Astrocyte of the spinal cord (primary cell): ENCODE results near the gene PDZD2.

Source experiments
- DNase-seq: peaks from one replicate; pipeline ENCODE4 v3.0.0; 2011; ENCODE audit warnings: low read depth, low spot score
- H3K4me3 ChIP-seq: 2 replicates; pipeline ENCODE4 v1.5.1; 2011; ENCODE audit warnings: low read depth, mild to moderate bottlenecking, low read length, moderate library complexity
- in situ Hi-C: cut with HindIII; loops from 2 replicates; pipeline ENCODE4 v1.10.0; 2017; ENCODE audit warnings: low sequenced_read_pairs
- TF ChIP-seq, protein P1 (sequence below): IDR thresholded peaks from 2 replicates; pipeline ENCODE4 v1.5.1; 2012; ENCODE audit warnings: low read depth, mild to moderate bottlenecking, low read length, inconsistent platforms

The PDZD2 gene

DNA sequence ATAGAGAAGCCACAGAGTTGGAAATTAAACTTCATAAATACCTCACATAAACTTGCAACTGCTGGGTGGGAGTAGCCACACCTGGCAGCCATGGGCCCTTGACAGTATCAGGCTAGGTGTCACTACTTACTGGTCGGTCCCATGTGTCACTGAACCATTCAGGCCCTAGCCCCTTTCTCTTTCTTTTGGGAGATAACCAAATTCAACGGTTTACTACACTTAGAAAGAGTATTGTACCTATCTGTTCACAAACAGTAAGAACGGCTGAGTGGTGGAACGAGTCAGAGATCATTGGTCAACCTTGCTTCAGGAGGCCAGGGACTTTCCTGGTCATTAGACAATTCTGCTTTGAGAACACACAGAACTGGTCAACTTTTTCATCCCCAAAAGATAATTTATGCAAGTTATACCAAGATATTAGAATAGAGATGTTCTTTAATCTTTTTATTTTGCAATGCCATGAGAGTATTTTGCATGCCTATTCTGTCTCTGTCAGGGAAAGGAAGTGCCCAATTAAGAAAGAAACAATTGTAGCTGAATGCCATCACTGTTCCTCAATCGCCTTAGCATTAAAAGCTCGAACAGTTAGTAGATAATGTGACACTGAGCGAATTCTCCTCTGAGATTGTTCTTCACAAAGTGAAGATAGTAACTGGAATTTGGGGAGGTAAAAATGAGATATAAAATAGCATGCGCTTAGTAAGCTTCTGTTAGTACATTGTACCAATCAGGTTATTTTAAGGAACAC lies 484.3 kb downstream of the PDZD2 start:
- TF ChIP-seq, protein P1, sequence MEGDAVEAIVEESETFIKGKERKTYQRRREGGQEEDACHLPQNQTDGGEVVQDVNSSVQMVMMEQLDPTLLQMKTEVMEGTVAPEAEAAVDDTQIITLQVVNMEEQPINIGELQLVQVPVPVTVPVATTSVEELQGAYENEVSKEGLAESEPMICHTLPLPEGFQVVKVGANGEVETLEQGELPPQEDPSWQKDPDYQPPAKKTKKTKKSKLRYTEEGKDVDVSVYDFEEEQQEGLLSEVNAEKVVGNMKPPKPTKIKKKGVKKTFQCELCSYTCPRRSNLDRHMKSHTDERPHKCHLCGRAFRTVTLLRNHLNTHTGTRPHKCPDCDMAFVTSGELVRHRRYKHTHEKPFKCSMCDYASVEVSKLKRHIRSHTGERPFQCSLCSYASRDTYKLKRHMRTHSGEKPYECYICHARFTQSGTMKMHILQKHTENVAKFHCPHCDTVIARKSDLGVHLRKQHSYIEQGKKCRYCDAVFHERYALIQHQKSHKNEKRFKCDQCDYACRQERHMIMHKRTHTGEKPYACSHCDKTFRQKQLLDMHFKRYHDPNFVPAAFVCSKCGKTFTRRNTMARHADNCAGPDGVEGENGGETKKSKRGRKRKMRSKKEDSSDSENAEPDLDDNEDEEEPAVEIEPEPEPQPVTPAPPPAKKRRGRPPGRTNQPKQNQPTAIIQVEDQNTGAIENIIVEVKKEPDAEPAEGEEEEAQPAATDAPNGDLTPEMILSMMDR: no peak
- in situ Hi-C loops: no loop called here
- no peak overlapping the region for H3K4me3 ChIP-seq
- DNase-seq: no peak

DNA sequence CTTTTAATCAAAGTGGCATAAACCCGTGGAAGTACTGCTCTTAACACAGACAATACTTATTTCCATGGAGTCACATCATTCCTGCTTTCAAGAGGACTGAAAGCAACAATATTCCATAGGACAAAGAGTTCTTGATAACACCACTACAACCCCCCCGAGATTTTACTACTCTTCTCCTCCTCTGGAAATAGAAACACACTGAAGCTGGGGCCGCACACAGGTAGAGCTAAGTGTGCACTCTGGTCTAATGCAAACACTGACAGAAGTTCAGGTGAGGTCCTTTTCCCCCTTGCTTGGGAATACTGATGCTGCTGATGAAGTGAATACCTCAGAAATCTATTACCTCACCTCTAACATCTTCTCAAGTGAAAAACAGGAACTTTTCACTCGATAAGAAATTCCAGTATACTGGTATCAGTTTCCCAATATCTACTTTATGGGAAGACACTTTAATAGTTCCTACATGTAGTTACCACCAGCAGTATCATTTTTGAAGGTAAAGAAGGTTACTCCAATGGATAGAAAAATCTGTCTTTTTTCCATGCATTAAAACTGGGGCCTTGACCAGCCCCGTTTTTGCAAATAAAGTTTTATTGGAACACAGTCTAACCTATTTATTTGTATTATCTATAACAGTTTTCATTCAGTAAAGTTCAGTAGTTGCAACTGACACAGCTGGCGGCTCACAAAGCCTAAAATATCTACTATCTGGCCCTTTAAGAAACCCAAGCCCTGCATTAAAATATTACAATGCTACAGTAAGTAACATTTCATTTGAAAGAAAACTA lies 485.2 kb downstream of the PDZD2 start:
- in situ Hi-C loops: no loop called here
- TF ChIP-seq, protein P1: no peak
- no peak for DNase-seq

GRCh38 chr5:32126691-32127090 lies 487.8 kb downstream of the PDZD2 start:
- in situ Hi-C loops: no loop called here
- no peak overlapping the region for H3K4me3 ChIP-seq
- DNase-seq: peak; percentile 39
- TF ChIP-seq, protein P1: no peak

More for the DNA sequence above, 485.2 kb downstream of the PDZD2 start:
- no peak overlapping the region for H3K4me3 ChIP-seq

- TF ChIP-seq, protein P1: no peak
- in situ Hi-C loops: no loop called here
- DNase-seq: no peak
- H3K4me3 ChIP-seq: no peak overlapping the region
Observed at GRCh38 chr5:32127711-32128110, 488.8 kb downstream of the PDZD2 start.

GRCh38 chr5:32129074-32129598 lies 490.2 kb downstream of the PDZD2 start:
- in situ Hi-C loops: no loop called here
- DNase-seq: no peak
- TF ChIP-seq, protein P1: no peak

GRCh38 chr5:32130865-32131264 lies 491.9 kb downstream of the PDZD2 start:
- no peak for DNase-seq
- in situ Hi-C loops: no loop called here
- TF ChIP-seq, protein P1: no peak
- no peak overlapping the region for H3K4me3 ChIP-seq

More at GRCh38 chr5:32129074-32129598, 490.2 kb downstream of the PDZD2 start:
- no peak overlapping the region for H3K4me3 ChIP-seq
